ENCODE measurements around the gene GRB7. TPM values are rescaled to one million over a fixed set of nuclear protein-coding genes. Genes with fewer than 3 reads are reported as not detected.
A peak's percentile ranks its signal among the peaks of the same experiment; 100 is the strongest.

GRB7 gene
- total and polyA plus RNA-seq, 2 of the 4 experiments (the other 2 are of a cell fraction), result 0.18 to 0.36 TPM

- peaks cover 13% of the 10 kb centered on the region for H3K9me1 ChIP-seq (ENCODE audit: insufficient read depth, low read length)
- peaks cover 9 to 17% of the 10 kb centered on the region in 2 experiments for H3K79me1 ChIP-seq (ENCODE audit: low read depth in 1 of 2, low read length in 2 of 2)
- peaks cover 30% of the 10 kb centered on the region for H3K36me3 ChIP-seq (ENCODE audit: control insufficient read depth, insufficient read depth, low read length)
- H2BK15ac ChIP-seq (ENCODE audit: low read depth, low read length), result no peak within 1 kb of the TSS; the same call in 2 of the 3 replicates
- no CpG with 5 or more reads among the region's 65 CpGs for WGBS, 2 experiments (ENCODE audit: extremely low coverage in 2 of 2, insufficient read length in 1 of 2)
- H4K8ac ChIP-seq (ENCODE audit: low read depth in 2 of 2, low read length in 2 of 2), result peak within 1 kb of the TSS; percentile 85 to 97
- H3K4me2 ChIP-seq (ENCODE audit: low read depth, low read length), result peak within 1 kb of the TSS; percentile 95
- H3K23ac ChIP-seq (ENCODE audit: low read depth, low read length), result peak within 1 kb of the TSS; percentile 90
- dilution Hi-C loops (cut with HindIII; ENCODE audit: low sequenced_read_pairs, unreplicated experiment) (no loop called here), in situ Hi-C loops (cut with MboI; ENCODE audit: low sequenced_read_pairs) (no loop called here), intact Hi-C loops (cut with micrococcal nuclease) (loop anchor here (1.0 kb wide), 1 partner anchor 24 kb away; no protein-coding TSS in a partner anchor)
- BruUV-seq (replicated peaks), result no TSS peak
- no peaks in the 10 kb centered on the region for H3K9me3 ChIP-seq (ENCODE audit: control insufficient read depth, insufficient read depth, low read length)
- peak within 1 kb of the TSS; percentile 87 for H3K27ac ChIP-seq (ENCODE audit: insufficient read depth, low read length)
- H4K91ac ChIP-seq (ENCODE audit: insufficient read depth, low read depth, low read length), result peak within 1 kb of the TSS; percentile 82
- no peaks in the 10 kb centered on the region; the same call in 1 of the 2 replicates for H4K20me1 ChIP-seq (ENCODE audit: insufficient read depth, low read length)
- no peaks in the 10 kb centered on the region for H3K27me3 ChIP-seq (ENCODE audit: control insufficient read depth, insufficient read depth, low read length)
- POLR2A ChIA-PET (ENCODE audit: unreplicated experiment), result no interaction called here
- H3K4ac ChIP-seq (ENCODE audit: low read depth, low read length), result peak within 1 kb of the TSS; percentile 89
- peak within 1 kb of the TSS; percentile 83 for H2BK120ac ChIP-seq (ENCODE audit: low read depth, low read length)
- H3K14ac ChIP-seq (replicated peaks; ENCODE audit: low read depth, low read length), result peak within 1 kb of the TSS; percentile 91
- peak; percentile 97 for ATAC-seq (ENCODE audit: low read depth)
- CTCF ChIA-PET, result interaction anchor here (0.5 to 1.8 kb wide), 6 partner anchors 19 to 108 kb away, joined by 3 to 5 read pairs (median 4); partner anchors contain the start of gene ERBB2
- H2AK9ac ChIP-seq (replicated peaks; ENCODE audit: low read depth, low read length, poor library complexity), result peak within 1 kb of the TSS; percentile 97
- peak within 1 kb of the TSS; percentile 85; the same call in 1 of the 2 replicates for H3K56ac ChIP-seq (ENCODE audit: extremely low read depth, insufficient read depth, low read length)
- peak within 1 kb of the TSS; percentile 79 for H4K5ac ChIP-seq (ENCODE audit: low read depth, low read length)
- peak within 1 kb of the TSS; percentile 84; the same call in 1 of the 2 replicates for H2AK5ac ChIP-seq (ENCODE audit: low read depth, low read length)
- H2AFZ ChIP-seq (replicated peaks; ENCODE audit: low read length, poor library complexity), result peak within 1 kb of the TSS; percentile 100
- peak within 1 kb of the TSS; percentile 83 for H2BK5ac ChIP-seq (ENCODE audit: low read depth, low read length, poor library complexity, severe bottlenecking)
- peak; percentile 68 for DNase-seq
- peak within 1 kb of the TSS; percentile 83 for H3K9ac ChIP-seq (ENCODE audit: low read depth, low read length)
- no peak within 1 kb of the TSS for H2BK20ac ChIP-seq (ENCODE audit: low read depth, low read length)
- peaks cover 5% of the 10 kb centered on the region; the same call in 1 of the 2 replicates for H3K4me1 ChIP-seq (ENCODE audit: control insufficient read depth, insufficient read depth, low read length)
- H3K18ac ChIP-seq (ENCODE audit: low read depth, low read length), result peak within 1 kb of the TSS; percentile 55; the same call in 1 of the 2 replicates
- H3K4me3 ChIP-seq (ENCODE audit: insufficient read depth, low read depth, low read length), result peak within 1 kb of the TSS; percentile 74
- peak; percentile 32; the same call in 1 of the 2 replicates for TF ChIP-seq MXI1 (IDR thresholded peaks at IDR 0.05; ENCODE audit: borderline replicate concordance, low read depth, low read length)
- peak; percentile 98 for TF ChIP-seq USF2 (IDR thresholded peaks at IDR 0.05; ENCODE audit: low read depth, low read length)
- no peak for TF ChIP-seq RCOR1 (IDR thresholded peaks at IDR 0.05; ENCODE audit: insufficient replicate concordance, low read length)
- TF ChIP-seq NFE2L2 (IDR thresholded peaks at IDR 0.05; ENCODE audit: low read depth, low read length), result no peak
- peak; percentile 43 for TF ChIP-seq RAD21 (IDR thresholded peaks at IDR 0.05; ENCODE audit: low read length)
- TF ChIP-seq, protein P1, sequence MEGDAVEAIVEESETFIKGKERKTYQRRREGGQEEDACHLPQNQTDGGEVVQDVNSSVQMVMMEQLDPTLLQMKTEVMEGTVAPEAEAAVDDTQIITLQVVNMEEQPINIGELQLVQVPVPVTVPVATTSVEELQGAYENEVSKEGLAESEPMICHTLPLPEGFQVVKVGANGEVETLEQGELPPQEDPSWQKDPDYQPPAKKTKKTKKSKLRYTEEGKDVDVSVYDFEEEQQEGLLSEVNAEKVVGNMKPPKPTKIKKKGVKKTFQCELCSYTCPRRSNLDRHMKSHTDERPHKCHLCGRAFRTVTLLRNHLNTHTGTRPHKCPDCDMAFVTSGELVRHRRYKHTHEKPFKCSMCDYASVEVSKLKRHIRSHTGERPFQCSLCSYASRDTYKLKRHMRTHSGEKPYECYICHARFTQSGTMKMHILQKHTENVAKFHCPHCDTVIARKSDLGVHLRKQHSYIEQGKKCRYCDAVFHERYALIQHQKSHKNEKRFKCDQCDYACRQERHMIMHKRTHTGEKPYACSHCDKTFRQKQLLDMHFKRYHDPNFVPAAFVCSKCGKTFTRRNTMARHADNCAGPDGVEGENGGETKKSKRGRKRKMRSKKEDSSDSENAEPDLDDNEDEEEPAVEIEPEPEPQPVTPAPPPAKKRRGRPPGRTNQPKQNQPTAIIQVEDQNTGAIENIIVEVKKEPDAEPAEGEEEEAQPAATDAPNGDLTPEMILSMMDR (conservative IDR thresholded peaks at IDR 0.05; ENCODE audit: low read depth, low read length), result peak; percentile 89
- TF ChIP-seq CHD1 (IDR thresholded peaks at IDR 0.05; ENCODE audit: low read depth, low read length), result no peak
- TF ChIP-seq ELK1 (IDR thresholded peaks at IDR 0.05; ENCODE audit: borderline replicate concordance, low read depth, low read length), result no peak
- TF ChIP-seq RFX5 (IDR thresholded peaks at IDR 0.05; ENCODE audit: low read depth, low read length), result no peak
- peak; percentile 87 for TF ChIP-seq MAZ (IDR thresholded peaks at IDR 0.05; ENCODE audit: borderline replicate concordance, low read depth, low read length)
- TF ChIP-seq BHLHE40 (IDR thresholded peaks at IDR 0.05; ENCODE audit: low read depth, low read length), result peak; percentile 96
- TF ChIP-seq SMC3 (IDR thresholded peaks at IDR 0.05; ENCODE audit: low read depth, low read length), result peak; percentile 40
- no peak for TF ChIP-seq FOS (IDR thresholded peaks at IDR 0.05; ENCODE audit: low read depth, low read length)
These were observed 7.4 kb upstream of the GRB7 start, which contains the start of gene MIEN1 for GRCh38 chr17:39730095-39730921. MIEN1 (minus strand) TSS chr17:39730532; CDS start chr17:39730495, 37 bp downstream.

Measured in IMR-90 (cell line).